ENCODE results near the gene UBAC2.

The UBAC2 gene

GRCh38 chr13:99282264-99283231, 81.9 kb downstream of the UBAC2 start:
- H3K4me3 ChIP-seq (ENCODE audit: low read depth, low read length): no peak overlapping the region
- no peak for TF ChIP-seq CTCF (conservative IDR thresholded peaks at IDR 0.05; ENCODE audit: low read depth, low read length)
- no peak for DNase-seq (ENCODE audit: low read depth)

- no peak for TF ChIP-seq CTCF (conservative IDR thresholded peaks at IDR 0.05; ENCODE audit: low read depth, low read length)
- no peak overlapping the region for H3K4me3 ChIP-seq (ENCODE audit: low read depth, low read length)
- DNase-seq (ENCODE audit: low read depth): no peak
These were observed 85.0 kb downstream of the UBAC2 start for GRCh38 chr13:99285432-99286182.

GRCh38 chr13:99287551-99287950, 86.9 kb downstream of the UBAC2 start:
- TF ChIP-seq CTCF (conservative IDR thresholded peaks at IDR 0.05; ENCODE audit: low read depth, low read length): no peak
- no peak for DNase-seq (ENCODE audit: low read depth)
- no peak overlapping the region for H3K4me3 ChIP-seq (ENCODE audit: low read depth, low read length)

- no peak for TF ChIP-seq CTCF (conservative IDR thresholded peaks at IDR 0.05; ENCODE audit: low read depth, low read length)
- no peak for DNase-seq (ENCODE audit: low read depth)
- H3K4me3 ChIP-seq (ENCODE audit: low read depth, low read length): no peak overlapping the region
These were observed 87.4 kb downstream of the UBAC2 start for GRCh38 chr13:99288089-99288488.

- TF ChIP-seq CTCF (conservative IDR thresholded peaks at IDR 0.05; ENCODE audit: low read depth, low read length): no peak
- no peak overlapping the region for H3K4me3 ChIP-seq (ENCODE audit: low read depth, low read length)
- no peak for DNase-seq (ENCODE audit: low read depth)
These were observed 88.6 kb downstream of the UBAC2 start for GRCh38 chr13:99289271-99289670.

- no peak overlapping the region for H3K4me3 ChIP-seq (ENCODE audit: low read depth, low read length)
- DNase-seq (ENCODE audit: low read depth): no peak
- no peak for TF ChIP-seq CTCF (conservative IDR thresholded peaks at IDR 0.05; ENCODE audit: low read depth, low read length)
These were observed 89.2 kb downstream of the UBAC2 start for GRCh38 chr13:99289674-99290337.
